ENCODE data around the gene EMILIN1.

Gene EMILIN1

DNA sequence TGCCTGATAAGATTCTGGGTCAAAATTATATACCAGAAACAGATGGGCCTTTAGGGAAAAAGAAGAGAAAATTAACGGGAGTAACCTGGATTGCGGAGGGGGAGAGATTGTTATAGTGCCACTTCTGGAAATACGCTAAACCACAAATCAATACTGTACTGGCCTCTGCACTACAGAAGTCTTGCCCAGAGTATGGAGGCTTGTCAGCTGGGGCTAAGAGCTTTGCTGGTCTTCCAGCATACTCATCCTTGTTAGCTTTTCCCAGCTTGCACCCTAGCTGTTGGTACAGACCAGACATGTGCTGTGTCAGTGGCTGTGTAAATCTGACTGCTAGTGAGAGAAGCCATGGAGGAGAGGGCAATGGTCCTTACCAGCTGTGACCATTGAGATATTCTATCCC lies 18.1 kb upstream of the EMILIN1 start:
- H3K27ac ChIP-seq, result no peak overlapping the region
- CTCF ChIA-PET, result interaction anchor here (0.6 kb wide), 1 partner anchor 25 kb away, joined by 3 read pairs; no protein-coding TSS in a partner anchor
- DNase-seq (ENCODE audit: low spot score), result no peak
- POLR2A ChIA-PET (ENCODE audit: low non-redundant PET), result no interaction called here
- TF ChIP-seq, protein P1, sequence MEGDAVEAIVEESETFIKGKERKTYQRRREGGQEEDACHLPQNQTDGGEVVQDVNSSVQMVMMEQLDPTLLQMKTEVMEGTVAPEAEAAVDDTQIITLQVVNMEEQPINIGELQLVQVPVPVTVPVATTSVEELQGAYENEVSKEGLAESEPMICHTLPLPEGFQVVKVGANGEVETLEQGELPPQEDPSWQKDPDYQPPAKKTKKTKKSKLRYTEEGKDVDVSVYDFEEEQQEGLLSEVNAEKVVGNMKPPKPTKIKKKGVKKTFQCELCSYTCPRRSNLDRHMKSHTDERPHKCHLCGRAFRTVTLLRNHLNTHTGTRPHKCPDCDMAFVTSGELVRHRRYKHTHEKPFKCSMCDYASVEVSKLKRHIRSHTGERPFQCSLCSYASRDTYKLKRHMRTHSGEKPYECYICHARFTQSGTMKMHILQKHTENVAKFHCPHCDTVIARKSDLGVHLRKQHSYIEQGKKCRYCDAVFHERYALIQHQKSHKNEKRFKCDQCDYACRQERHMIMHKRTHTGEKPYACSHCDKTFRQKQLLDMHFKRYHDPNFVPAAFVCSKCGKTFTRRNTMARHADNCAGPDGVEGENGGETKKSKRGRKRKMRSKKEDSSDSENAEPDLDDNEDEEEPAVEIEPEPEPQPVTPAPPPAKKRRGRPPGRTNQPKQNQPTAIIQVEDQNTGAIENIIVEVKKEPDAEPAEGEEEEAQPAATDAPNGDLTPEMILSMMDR (conservative IDR thresholded peaks at IDR 0.05; ENCODE audit: low read depth), result no peak

DNA sequence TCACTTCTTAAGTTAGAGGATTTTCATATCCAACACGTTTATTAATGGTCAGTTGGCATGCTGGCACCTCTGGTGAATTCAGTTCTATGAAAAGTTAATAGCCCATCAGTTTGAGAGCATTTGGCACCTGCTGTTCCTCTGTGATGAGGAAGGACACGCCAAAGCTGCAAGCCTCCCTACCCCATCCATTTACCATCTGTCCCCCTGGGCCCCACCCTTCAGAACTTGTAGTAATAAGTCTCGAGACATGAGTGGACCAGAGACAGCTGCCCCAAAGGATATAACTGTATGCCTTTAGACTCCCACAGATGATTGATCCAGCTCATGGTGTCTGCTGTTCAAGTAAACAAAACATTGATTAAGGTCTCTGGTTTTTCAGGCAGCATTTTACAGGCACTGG lies 13.3 kb upstream of the EMILIN1 start:
- TF ChIP-seq, protein P1 (conservative IDR thresholded peaks at IDR 0.05; ENCODE audit: low read depth), result no peak
- DNase-seq (ENCODE audit: low spot score), result no peak
- H3K27ac ChIP-seq, result no peak overlapping the region
- ChIA-PET CTCF (no interaction called here), POLR2A (ENCODE audit: low non-redundant PET) (no interaction called here)

DNA sequence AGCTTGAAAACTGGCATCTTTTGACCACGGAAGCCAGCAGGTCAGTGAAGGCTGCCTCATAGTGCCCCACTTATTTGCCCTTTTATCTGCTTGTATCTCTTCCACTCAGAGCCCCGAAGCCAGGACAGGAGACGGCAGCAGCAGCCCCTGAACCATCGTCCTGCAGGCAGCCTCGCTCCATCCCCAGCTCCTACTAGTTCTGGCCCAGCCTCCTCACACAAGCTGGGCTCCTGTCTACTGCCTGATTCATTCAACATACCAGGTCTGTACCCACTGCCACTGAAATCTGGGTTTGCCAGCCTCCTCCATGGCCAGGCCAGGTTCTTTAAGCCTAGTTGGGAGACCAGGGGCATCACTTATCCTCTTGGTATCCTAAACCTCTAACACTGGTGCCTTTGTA lies 11.0 kb upstream of the EMILIN1 start:
- CTCF ChIA-PET, result interaction anchor here (0.6 kb wide), 1 partner anchor 8 kb away, joined by 5 read pairs; no protein-coding TSS in a partner anchor
- POLR2A ChIA-PET (ENCODE audit: low non-redundant PET), result interaction anchor here (1.7 kb wide), 1 partner anchor 12 kb away, joined by 3 read pairs; no protein-coding TSS in a partner anchor
- TF ChIP-seq, protein P1 (conservative IDR thresholded peaks at IDR 0.05; ENCODE audit: low read depth), result no peak
- no peak for DNase-seq (ENCODE audit: low spot score)
- no peak overlapping the region for H3K27ac ChIP-seq

DNA sequence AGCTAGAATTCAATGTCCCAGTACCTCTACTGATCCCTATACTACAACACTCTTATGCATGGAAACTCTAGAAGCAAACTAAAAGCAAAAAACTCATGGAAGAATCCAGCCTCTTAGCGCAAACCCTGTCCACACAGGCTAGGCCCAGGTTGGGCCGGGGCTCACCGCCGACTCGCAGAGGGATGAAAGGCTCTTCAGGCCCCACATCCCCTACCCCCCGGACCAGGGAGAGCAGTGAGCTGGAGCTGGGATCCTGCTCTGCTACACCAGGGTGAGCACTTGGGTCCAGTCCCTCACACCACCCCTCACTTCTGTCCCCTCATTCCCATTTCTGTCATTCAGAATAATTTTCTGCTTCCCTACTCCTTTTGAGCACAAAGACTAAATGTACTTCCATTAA lies 9.0 kb upstream of the EMILIN1 start:
- ChIA-PET CTCF (no interaction called here), POLR2A (ENCODE audit: low non-redundant PET) (interaction anchor here (0.5 to 0.8 kb wide), 2 partner anchors 9 to 32 kb away, joined by 3 to 4 read pairs; no protein-coding TSS in a partner anchor)
- no peak for DNase-seq (ENCODE audit: low spot score)
- H3K27ac ChIP-seq, result no peak overlapping the region
- TF ChIP-seq, protein P1 (conservative IDR thresholded peaks at IDR 0.05; ENCODE audit: low read depth), result no peak

DNA sequence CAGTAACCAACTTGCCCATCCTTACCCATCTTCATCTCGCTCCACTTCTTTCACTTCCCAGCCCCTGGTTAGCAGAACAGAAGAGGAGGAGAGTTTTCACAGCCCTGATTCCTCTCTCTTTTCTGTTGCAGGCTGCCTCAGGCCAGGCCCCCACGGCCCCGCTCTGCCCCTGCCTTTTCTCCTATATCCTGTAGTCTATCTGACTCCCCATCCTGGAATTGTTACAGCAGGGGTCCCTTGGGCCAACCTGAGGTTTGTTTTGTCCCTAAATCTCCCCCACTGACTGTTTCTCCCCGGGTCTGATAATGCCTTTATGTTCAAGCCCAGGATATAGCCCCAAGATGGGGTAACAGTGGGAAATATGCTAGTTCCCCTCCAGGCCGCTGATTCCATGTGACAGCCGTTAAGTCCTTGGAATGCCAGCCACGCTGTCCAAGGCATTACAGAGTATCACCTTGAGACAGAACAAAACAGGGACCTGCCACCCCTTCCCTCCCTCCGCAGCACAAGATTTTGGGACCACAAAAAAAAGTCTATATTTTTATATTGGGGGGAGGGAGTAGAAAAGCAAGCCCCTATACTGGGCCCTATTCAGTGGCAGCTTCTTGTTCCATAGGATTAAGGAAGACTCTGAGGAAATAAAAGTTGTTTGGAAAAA lies 8.3 kb upstream of the EMILIN1 start:
- H3K27ac ChIP-seq, result no peak overlapping the region
- CTCF ChIA-PET, result no interaction called here
- no peak for DNase-seq (ENCODE audit: low spot score)
- TF ChIP-seq, protein P1 (conservative IDR thresholded peaks at IDR 0.05; ENCODE audit: low read depth), result no peak
- POLR2A ChIA-PET (ENCODE audit: low non-redundant PET), result interaction anchor here (0.5 to 0.6 kb wide), 2 partner anchors 9 to 13 kb away, joined by 3 to 4 read pairs; no protein-coding TSS in a partner anchor

DNA sequence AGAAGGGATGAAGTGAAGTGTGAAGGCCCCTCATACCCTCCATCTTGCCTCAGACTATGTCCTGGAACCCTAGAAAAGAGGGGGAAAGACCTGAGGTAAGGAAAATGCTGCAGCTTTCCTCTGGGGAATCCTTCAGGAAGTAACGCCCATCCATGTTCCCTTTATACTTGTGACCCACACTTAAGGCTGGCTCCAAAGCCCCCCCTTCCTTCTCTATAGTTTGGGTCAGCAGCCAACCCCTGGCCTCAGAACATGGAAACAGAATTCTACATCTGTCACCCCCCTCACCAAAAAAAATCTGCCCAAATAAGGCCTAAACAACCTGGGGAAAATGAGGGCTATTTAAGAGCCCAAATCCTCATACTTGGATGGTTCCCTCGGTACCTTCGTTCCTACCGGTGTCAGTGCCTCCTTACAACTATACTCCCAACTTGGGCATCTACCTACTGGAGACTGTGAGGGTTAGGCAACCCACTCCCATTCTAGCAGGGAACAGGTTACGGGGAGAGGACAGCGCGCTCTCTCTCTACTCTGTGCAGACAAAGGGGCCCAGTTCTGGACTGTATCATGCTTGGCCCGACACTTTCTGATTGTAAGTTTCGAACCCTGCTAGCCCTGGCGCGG lies 7.7 kb upstream of the EMILIN1 start:
- H3K27ac ChIP-seq, result peak overlapping the region; percentile 75
- no peak for DNase-seq (ENCODE audit: low spot score)
- CTCF ChIA-PET, result no interaction called here
- TF ChIP-seq, protein P1 (conservative IDR thresholded peaks at IDR 0.05; ENCODE audit: low read depth), result no peak
- POLR2A ChIA-PET (ENCODE audit: low non-redundant PET), result interaction anchor here (0.6 to 1.4 kb wide), 2 partner anchors 13 to 16 kb away, joined by 3 to 4 read pairs; no protein-coding TSS in a partner anchor
